Panc1 (cell line): Measurements from ENCODE around the gene EHBP1. TPM values are rescaled to one million over a fixed set of nuclear protein-coding genes. Genes with fewer than 3 reads are reported as not detected.

Source experiments
- ATAC-seq: fragments of 200-7000 bp; cut with Tn5 transposase; 2 replicates; pipeline ENCODE4 v1.9.1; 2020; ENCODE audit warnings: mild to moderate bottlenecking, moderate library complexity
- BruUV-seq: library from RNA; stranded (reverse); fragments of 400-500 nt; replicated peaks from 2 replicates; lab custom pipeline; 2021; lab: Mats Ljungman, UMichigan
- CTCF ChIA-PET: fragments of 300-600 bp; sonication (Branson Sonifier 250); formaldehyde crosslinking; loops from one replicate; lab custom pipeline; 2022; ENCODE audit warnings: antibody characterized with exemption; lab: Charles Lee
- POLR2A ChIA-PET: fragments of 300-600 bp; sonication (Branson Sonifier 250); formaldehyde crosslinking; loops from one replicate; lab custom pipeline; 2022; ENCODE audit warnings: antibody characterized with exemption; lab: Charles Lee
- DNase-seq: peaks from one replicate; pipeline ENCODE4 v3.0.0-alpha.2; 2010; ENCODE audit warnings: low read depth, low spot score
- H3K27ac ChIP-seq: 2 replicates; pipeline ENCODE4 v1.5.1; 2011; ENCODE audit warnings: mild to moderate bottlenecking, low read length, inconsistent platforms
- H3K27me3 ChIP-seq: fragments of 200-500 bp; sonication (Bioruptor generic); 2 replicates; pipeline ENCODE4 v1.6.0; 2014; ENCODE audit warnings: low read length, inconsistent platforms; ENCODE audit not compliant: control insufficient read depth, insufficient read depth
- H3K36me3 ChIP-seq: fragments of 200-500 bp; sonication (Bioruptor generic); 2 replicates; pipeline ENCODE4 v1.5.1; 2014; ENCODE audit warnings: inconsistent platforms, mild to moderate bottlenecking, low read length, moderate library complexity; ENCODE audit not compliant: control insufficient read depth, insufficient read depth
- H3K4me1 ChIP-seq: 2 replicates; pipeline ENCODE4 v1.5.1; 2011; ENCODE audit warnings: inconsistent platforms, mild to moderate bottlenecking, low read length, moderate library complexity; ENCODE audit not compliant: control insufficient read depth, insufficient read depth
- H3K4me3 ChIP-seq, 2 experiments: 2 replicates each; pipeline ENCODE4 v1.5.1; 2011 to 2012; ENCODE audit warnings: low read depth in 2 of 2, low read length in 2 of 2, mild to moderate bottlenecking in 2 of 2, inconsistent platforms in 1 of 2, moderate library complexity in 1 of 2
- H3K9me3 ChIP-seq: fragments of 200-500 bp; sonication (Bioruptor generic); 2 replicates; pipeline ENCODE4 v1.5.1; 2014; ENCODE audit warnings: low read depth, mild to moderate bottlenecking, inconsistent platforms, low read length, moderate library complexity; ENCODE audit not compliant: control insufficient read depth, insufficient read depth
- CTCF ChIP-seq: fragments of 450-650 bp; IDR thresholded peaks from 2 replicates; pipeline ENCODE4 v1.5.1; 2017; ENCODE audit warnings: mild to moderate bottlenecking
- POLR2AphosphoS5 ChIP-seq: IDR thresholded peaks from 2 replicates; pipeline ENCODE4 v1.6.1; 2012; ENCODE audit warnings: mild to moderate bottlenecking, low read depth, low read length, moderate library complexity
- REST ChIP-seq, 2 experiments: IDR thresholded peaks; 2 replicates each; pipeline ENCODE4 v1.6.1; 2011 to 2012; ENCODE audit warnings: low read depth in 2 of 2, control low read depth in 1 of 2, low read length in 1 of 2, mild to moderate bottlenecking in 1 of 2, moderate library complexity in 1 of 2; ENCODE audit not compliant: insufficient read depth in 1 of 2
- SIN3A ChIP-seq: IDR thresholded peaks from 2 replicates; pipeline ENCODE4 v1.6.1; 2012; ENCODE audit warnings: low read depth, mild to moderate bottlenecking, low read length, moderate library complexity, borderline replicate concordance; ENCODE audit not compliant: insufficient read depth
- TCF7L2 ChIP-seq: IDR thresholded peaks from 2 replicates; pipeline ENCODE4 v1.6.1; 2011; ENCODE audit warnings: mild to moderate bottlenecking, low read depth, low read length, inconsistent platforms
- in situ Hi-C: cut with HindIII; loops from 2 replicates; pipeline ENCODE4 v1.10.0; 2016; ENCODE audit warnings: low sequenced_read_pairs, low pct_unique_long_range_greater_than_20kb
- intact Hi-C: fragments of 100-400 bp; cut with micrococcal nuclease; formaldehyde crosslinking; loops from one replicate; pipeline ENCODE4 v1.10.0; 2022; ENCODE audit not compliant: unreplicated experiment
- total RNA-seq: library from RNA; stranded (reverse); gene quantifications from one replicate; pipeline ENCODE4 v1.2.1, GENCODE V29; 2021; ENCODE audit not compliant: unreplicated experiment

Gene EHBP1
- total RNA-seq, 1 experiment from 2014 or later: 46.1 TPM

GRCh38 chr2:63053081-63053888 is 347.8 kb downstream of the EHBP1 start:
- ATAC-seq (no peak), DNase-seq (no peak)
- Histone ChIP-seq H3K27me3 (no peaks in the 10 kb centered on the region; the same call in 1 of the 2 replicates), H3K9me3 (no peaks in the 10 kb centered on the region), H3K4me1 (peaks cover 8% of the 10 kb centered on the region), H3K36me3 (peaks cover 6% of the 10 kb centered on the region; the same call in 1 of the 2 replicates), H3K27ac (no peak overlapping the region), H3K4me3 (no peak overlapping the region)
- ChIA-PET CTCF (no interaction called here), POLR2A (no interaction called here)
- intact Hi-C loops (no loop called here), in situ Hi-C loops (no loop called here)
- BruUV-seq: no TSS peak
- TF ChIP-seq TCF7L2: no peak
- no peak for TF ChIP-seq POLR2AphosphoS5
- no peak for TF ChIP-seq CTCF
- no peak for TF ChIP-seq SIN3A
- no peak for TF ChIP-seq REST (IDR thresholded peaks at IDR 0.05; ENCODE audit: insufficient read depth in 1 of 2, low read depth in 2 of 2, low read length in 1 of 2)

GRCh38 chr2:63053889-63054602 is 348.5 kb downstream of the EHBP1 start:
- H3K4me3 ChIP-seq: no peak overlapping the region
- no peak for ATAC-seq
- intact Hi-C loops (no loop called here), in situ Hi-C loops (no loop called here)
- no peaks in the 10 kb centered on the region for H3K27me3 ChIP-seq
- H3K4me1 ChIP-seq: peaks cover 7% of the 10 kb centered on the region
- ChIA-PET POLR2A (no interaction called here), CTCF (no interaction called here)
- H3K36me3 ChIP-seq: peaks cover 6% of the 10 kb centered on the region; the same call in 1 of the 2 replicates
- TF ChIP-seq TCF7L2 (no peak), REST (IDR thresholded peaks at IDR 0.05; ENCODE audit: insufficient read depth in 1 of 2, low read depth in 2 of 2, low read length in 1 of 2) (no peak), POLR2AphosphoS5 (no peak), CTCF (no peak; the same call in 1 of the 2 replicates), SIN3A (no peak)
- no TSS peak for BruUV-seq
- H3K9me3 ChIP-seq: no peaks in the 10 kb centered on the region
- no peak for DNase-seq
- no peak overlapping the region for H3K27ac ChIP-seq
